Activated CD4-positive, alpha-beta T cell treated with anti-CD3 and anti-CD28 coated beads, Interleukin-2, amount 50 U/mL, for 1 hour (primary cell): ENCODE results near the gene EPC2.

Experiments used
- DNase-seq: peaks from one replicate; pipeline ENCODE4 v3.0.0-alpha.2; 2020

EPC2 gene

GRCh38 chr2:148814860-148815419 is 170.4 kb downstream of the EPC2 start:
- no peak for DNase-seq

DNA sequence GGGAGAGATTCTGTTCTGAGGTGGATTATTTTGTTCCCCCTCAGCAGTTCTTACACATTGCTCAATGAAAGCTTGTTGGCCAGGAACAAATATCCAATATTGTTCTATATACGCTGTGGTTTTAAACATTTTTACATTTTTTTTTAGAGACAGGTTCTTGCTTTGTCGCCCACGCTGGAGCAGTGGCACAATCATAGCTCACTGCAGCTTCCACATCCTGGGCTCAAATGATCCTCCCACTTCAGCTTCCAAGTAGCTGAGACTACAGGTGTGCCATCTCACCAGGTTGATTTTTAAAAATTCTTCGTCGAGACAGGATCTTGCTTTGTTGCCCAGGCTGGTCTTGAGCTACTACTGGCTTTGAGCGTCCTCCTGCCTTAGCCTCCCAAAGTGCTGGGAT is 171.6 kb downstream of the EPC2 start:
- DNase-seq, result no peak

DNA sequence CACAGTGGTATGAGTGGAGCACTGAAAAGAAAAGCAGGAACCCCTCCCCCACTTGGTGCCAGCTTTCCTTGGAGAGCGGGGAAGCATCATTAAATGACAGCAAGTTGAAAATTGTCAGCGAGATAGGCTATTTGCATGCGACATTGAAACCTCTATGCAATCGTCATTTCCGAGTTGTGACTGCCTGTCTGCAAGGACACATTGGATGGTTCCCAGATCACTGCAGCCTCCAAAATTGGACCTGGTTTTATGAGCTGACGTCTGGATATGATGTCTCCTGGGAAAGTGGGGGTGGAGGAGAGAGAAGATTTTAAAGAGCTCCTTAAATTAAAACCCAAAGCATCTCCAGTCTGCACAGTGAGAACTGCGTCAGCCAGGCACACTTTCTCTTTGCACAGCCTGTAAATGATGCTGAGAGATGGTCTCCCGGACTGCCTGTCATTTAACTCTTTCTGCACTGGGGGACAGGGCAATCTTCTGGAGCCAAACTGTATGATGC is 172.7 kb downstream of the EPC2 start:
- DNase-seq, result no peak

GRCh38 chr2:148819019-148819585 is 174.6 kb downstream of the EPC2 start:
- DNase-seq, result no peak

DNA sequence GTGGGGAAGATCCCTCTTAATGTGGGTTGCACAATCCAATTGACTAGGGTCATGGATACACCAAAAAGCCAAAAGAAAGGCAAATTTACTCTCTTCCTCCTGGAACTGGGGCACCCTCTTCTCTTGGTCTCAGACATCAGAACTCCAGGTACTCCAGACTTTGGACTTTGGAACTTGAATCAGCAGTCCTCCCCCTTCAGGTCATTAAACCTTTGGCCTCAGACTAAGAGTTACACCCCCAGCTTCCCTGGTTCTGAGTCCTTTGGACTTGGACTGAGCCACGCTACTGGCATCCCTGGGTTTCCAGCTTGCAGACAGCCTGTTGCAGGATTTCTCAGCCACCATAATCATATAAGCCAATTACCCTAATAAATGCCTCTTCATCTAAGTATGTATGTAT is 179.6 kb downstream of the EPC2 start:
- DNase-seq, result no peak

DNA sequence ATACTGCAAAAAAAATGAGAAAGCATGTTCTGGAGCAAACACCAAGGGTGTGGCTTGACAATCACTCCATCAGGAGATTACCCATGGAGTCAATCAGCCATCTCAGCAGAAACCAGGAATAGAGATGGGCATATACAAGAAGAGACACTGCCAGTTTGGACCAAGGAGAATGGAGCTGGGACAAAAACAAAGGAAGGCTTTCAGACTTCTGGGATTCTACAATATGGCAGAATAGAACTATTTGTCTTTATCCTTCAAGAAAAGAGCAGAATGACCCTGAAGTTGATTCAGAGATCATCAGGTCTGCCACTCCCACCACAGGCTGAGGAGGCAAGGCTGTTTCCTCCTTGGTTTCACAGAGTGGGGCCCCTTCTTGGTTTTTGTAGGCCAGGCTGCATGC is 182.2 kb downstream of the EPC2 start:
- no peak for DNase-seq

GRCh38 chr2:148828941-148829340 is 184.4 kb downstream of the EPC2 start:
- DNase-seq, result no peak

DNA sequence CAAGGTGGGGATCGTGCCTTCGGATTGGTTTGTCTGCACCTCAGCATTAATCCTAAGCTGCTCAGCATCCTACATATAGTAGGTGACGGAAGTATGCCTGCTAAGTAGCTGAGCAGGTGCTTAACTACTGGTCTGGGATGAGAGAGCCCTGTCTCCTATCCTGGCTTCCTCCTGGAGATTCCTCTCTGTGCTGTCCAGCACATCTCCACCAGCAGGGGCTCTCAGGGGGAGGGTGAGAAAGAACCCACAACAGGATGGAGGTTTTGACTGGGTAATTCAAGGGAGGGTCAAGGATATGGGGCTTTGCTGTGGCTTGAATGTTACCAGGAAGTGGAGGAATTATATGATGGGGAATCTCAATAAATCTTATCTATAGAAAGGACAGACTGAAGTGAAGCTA is 185.1 kb downstream of the EPC2 start:
- no peak for DNase-seq

DNA sequence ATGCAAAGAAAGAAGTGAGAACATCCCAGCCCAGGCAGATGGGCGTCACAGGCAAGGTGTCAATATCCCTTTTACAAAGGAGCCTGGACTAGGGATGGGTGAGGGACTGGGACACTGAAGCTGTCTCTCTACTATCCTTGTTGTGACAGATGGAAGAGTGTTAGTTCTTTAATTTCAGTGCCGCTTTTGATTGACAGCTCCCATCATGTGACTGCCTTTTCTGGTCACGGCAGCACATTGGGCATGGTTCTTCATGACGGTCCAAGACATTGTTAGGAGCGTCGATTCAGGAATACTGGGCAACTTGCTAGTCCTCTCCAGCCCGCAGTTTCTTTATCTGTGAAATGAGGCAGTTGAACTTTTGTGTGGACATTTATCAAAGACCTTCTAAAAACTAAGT is 188.1 kb downstream of the EPC2 start:
- no peak for DNase-seq
